ENCODE results near the gene HK3. TPM values are rescaled to one million over a fixed set of nuclear protein-coding genes. Genes with fewer than 3 reads are reported as not detected.

The HK3 gene
- total and polyA plus RNA-seq, 4 donors, result 4.3 to 25.5 (median 13.3) TPM

DNA sequence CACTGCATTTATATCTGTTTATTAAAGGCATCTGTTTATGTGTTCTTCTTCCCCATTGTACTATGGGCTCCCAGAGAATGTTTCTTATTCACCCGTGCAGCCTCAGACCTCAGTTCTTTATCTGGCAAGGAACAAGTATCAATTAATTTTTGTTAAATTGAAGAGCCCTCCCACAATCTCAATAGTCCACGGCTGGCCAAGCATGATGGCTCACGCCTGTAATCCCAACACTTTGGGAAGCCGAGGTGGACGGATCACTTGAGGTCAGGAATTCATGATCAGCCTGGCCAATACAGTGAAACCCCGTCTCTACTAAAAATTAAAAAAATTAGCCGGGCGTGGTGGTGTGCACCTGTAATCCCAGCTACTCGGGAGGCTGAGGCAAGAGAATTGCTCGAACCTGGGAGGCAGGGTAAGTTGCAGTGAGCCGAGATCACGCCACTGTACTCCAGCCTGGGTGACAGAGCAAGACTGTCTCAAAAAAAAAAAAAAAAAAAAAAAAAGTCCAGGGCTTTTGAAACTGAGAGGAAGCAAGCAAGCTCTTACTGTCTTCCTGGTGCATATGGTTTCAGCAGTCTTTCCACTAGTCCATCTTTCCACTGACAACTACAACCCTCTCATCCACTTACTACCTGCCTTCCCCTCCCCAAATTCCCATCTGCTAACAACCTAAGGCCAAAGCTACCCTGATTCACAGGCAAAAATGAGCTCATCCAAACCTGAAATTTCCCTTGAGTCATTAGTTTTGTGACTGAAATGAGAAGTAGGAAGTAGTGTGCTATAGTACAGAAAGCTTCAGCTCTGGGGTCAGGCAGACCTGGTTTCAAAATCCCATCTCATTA, 2.3 kb upstream of the HK3 start:
- DNase-seq (ENCODE audit: low spot score), result peak; percentile 27
- Histone ChIP-seq H3K9ac (ENCODE audit: low read depth in 1 of 2, low read length in 2 of 2) (no peak overlapping the region), H3K27ac (ENCODE audit: low read depth in 1 of 2, low read length in 2 of 2) (no peak overlapping the region)

DNA sequence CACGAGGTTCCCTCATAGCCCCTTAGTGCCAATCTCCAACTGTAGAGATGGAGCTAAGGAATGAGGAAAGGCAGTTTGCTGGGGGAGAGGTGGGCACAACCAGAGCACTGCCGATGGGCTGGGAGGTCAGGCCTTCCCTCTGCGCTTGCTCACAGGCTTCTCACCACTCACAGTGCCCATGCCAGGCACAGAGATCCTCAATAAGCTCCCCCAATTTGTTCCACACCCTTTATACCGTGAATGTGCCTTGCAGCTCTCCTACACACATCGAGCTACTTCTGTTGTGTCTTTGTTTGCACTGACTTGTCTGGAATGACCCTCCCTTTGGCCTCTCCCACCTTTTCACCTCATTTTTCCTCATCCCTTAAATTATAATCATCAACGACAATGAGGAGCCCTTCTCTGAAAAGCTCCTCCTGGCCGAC, 1.6 kb upstream of the HK3 start:
- Histone ChIP-seq H3K36me3 (ENCODE audit: control insufficient read depth in 4 of 4, insufficient read depth in 3 of 4, low read depth in 1 of 4, low read length in 3 of 4) (peaks cover 4 to 28% (median 24%) of the 10 kb centered on the region in 4 donors), H3K9ac (ENCODE audit: low read depth in 1 of 2, low read length in 2 of 2) (no peak overlapping the region), H3K4me1 (ENCODE audit: control insufficient read depth in 4 of 4, insufficient read depth in 4 of 4, low read length in 3 of 4) (no peaks in the 10 kb centered on the region), H3K27me3 (ENCODE audit: control insufficient read depth in 4 of 4, insufficient read depth in 4 of 4, low read length in 3 of 4) (no peaks in the 10 kb centered on the region), H3K4me3 (ENCODE audit: low read depth in 1 of 3, low read length in 3 of 3) (no peak overlapping the region), H3K27ac (ENCODE audit: low read depth in 1 of 2, low read length in 2 of 2) (no peak overlapping the region), H3K9me3 (ENCODE audit: control insufficient read depth in 4 of 4, low read length in 3 of 4) (no peaks in the 10 kb centered on the region)
- TF ChIP-seq HNF4A (conservative IDR thresholded peaks at IDR 0.05) (no peak), TAF1 (conservative IDR thresholded peaks at IDR 0.05) (no peak), NR2F2 (IDR thresholded peaks at IDR 0.05) (no peak), EGR1 (IDR thresholded peaks at IDR 0.05; ENCODE audit: low read depth in 2 of 2) (no peak), JUND (IDR thresholded peaks at IDR 0.05) (no peak)
- TF ChIP-seq, protein P1, sequence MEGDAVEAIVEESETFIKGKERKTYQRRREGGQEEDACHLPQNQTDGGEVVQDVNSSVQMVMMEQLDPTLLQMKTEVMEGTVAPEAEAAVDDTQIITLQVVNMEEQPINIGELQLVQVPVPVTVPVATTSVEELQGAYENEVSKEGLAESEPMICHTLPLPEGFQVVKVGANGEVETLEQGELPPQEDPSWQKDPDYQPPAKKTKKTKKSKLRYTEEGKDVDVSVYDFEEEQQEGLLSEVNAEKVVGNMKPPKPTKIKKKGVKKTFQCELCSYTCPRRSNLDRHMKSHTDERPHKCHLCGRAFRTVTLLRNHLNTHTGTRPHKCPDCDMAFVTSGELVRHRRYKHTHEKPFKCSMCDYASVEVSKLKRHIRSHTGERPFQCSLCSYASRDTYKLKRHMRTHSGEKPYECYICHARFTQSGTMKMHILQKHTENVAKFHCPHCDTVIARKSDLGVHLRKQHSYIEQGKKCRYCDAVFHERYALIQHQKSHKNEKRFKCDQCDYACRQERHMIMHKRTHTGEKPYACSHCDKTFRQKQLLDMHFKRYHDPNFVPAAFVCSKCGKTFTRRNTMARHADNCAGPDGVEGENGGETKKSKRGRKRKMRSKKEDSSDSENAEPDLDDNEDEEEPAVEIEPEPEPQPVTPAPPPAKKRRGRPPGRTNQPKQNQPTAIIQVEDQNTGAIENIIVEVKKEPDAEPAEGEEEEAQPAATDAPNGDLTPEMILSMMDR (IDR thresholded peaks at IDR 0.05; ENCODE audit: low read depth, low read length, missing input control), result no peak
- DNase-seq (ENCODE audit: low spot score), result peak; percentile 10
- 84% methylated on average over 7 of the region's 7 CpGs for WGBS

More for the DNA sequence above, 2.3 kb upstream of the HK3 start:
- no peak for TF ChIP-seq SP1 (IDR thresholded peaks at IDR 0.05)
- TF ChIP-seq NR2F2 (IDR thresholded peaks at IDR 0.05), result no peak
- no peak for TF ChIP-seq YY1 (IDR thresholded peaks at IDR 0.05)
- no peak for TF ChIP-seq GABPA (IDR thresholded peaks at IDR 0.05 in 1 of 2, conservative IDR thresholded peaks at IDR 0.05 in 1 of 2)
- no peak for TF ChIP-seq FOXA1 (IDR thresholded peaks at IDR 0.05)
- TF ChIP-seq, protein P1 (IDR thresholded peaks at IDR 0.05; ENCODE audit: low read depth, low read length, missing input control), result no peak
- no peak overlapping the region for H3K4me3 ChIP-seq (ENCODE audit: low read depth in 1 of 3, low read length in 3 of 3)
- 94% methylated on average over 12 of the region's 12 CpGs for WGBS
- no peaks in the 10 kb centered on the region for H3K9me3 ChIP-seq (ENCODE audit: control insufficient read depth in 4 of 4, low read length in 3 of 4)
- peaks cover 4 to 34% (median 31%) of the 10 kb centered on the region in 4 donors for H3K36me3 ChIP-seq (ENCODE audit: control insufficient read depth in 4 of 4, insufficient read depth in 3 of 4, low read depth in 1 of 4, low read length in 3 of 4)
- H3K4me1 ChIP-seq (ENCODE audit: control insufficient read depth in 4 of 4, insufficient read depth in 4 of 4, low read length in 3 of 4), result no peaks in the 10 kb centered on the region
- no peaks in the 10 kb centered on the region for H3K27me3 ChIP-seq (ENCODE audit: control insufficient read depth in 4 of 4, insufficient read depth in 4 of 4, low read length in 3 of 4)

DNA sequence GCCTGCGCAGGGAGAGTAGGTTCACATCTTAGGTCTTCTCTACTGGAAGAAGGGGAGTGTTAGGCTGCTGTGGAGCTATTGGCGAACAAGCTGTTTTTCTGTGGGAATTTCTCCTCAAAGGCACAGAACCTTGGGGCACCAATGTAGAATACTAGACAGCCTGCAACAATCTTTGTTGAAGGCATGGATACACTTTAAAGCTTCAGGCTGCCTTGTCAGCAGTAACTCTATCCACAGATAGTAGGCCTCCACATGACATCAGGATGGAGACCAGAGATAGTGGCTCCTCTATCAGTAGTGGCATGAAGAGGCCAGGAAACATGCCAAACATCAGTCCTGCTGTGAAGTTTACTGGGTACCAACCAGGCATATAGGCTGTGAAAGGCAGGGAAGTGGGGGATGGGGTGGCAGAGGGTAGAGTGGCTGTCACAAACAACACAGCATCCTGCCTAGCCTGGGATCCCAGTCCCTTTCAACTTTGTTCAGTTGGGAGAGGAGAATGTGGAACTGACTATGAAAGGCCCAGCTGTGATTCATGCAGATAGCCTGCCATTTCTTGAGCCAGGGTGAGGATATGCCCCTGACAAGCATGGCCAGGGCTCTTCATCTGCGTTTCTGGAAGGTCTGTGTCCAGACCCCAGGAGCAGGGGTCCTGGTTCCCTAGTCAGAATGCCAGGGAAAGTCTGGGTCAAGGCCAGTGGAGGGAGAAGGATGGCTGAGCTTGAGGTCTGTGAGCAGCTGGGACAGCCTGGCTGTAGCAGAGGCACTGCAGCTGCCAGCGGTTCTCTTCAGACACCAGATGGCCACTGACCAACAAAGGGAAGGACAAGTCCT, 1.0 kb upstream of the HK3 start:
- Histone ChIP-seq H3K27me3 (ENCODE audit: control insufficient read depth in 4 of 4, insufficient read depth in 4 of 4, low read length in 3 of 4) (no peaks in the 10 kb centered on the region), H3K27ac (ENCODE audit: low read depth in 1 of 2, low read length in 2 of 2) (no peak overlapping the region), H3K4me1 (ENCODE audit: control insufficient read depth in 4 of 4, insufficient read depth in 4 of 4, low read length in 3 of 4) (no peaks in the 10 kb centered on the region), H3K4me3 (ENCODE audit: low read depth in 1 of 3, low read length in 3 of 3) (no peak overlapping the region), H3K9ac (ENCODE audit: low read depth in 1 of 2, low read length in 2 of 2) (no peak overlapping the region), H3K36me3 (ENCODE audit: control insufficient read depth in 4 of 4, insufficient read depth in 3 of 4, low read depth in 1 of 4, low read length in 3 of 4) (peaks cover 4 to 21% (median 18%) of the 10 kb centered on the region in 4 donors), H3K9me3 (ENCODE audit: control insufficient read depth in 4 of 4, low read length in 3 of 4) (no peaks in the 10 kb centered on the region)
- 90% methylated on average over 4 of the region's 4 CpGs for WGBS
- peak; percentile 32 for DNase-seq (ENCODE audit: low spot score)
- no peak for TF ChIP-seq FOXA1 (IDR thresholded peaks at IDR 0.05)
- TF ChIP-seq HNF4G (IDR thresholded peaks at IDR 0.05), result no peak
- TF ChIP-seq NR2F2 (IDR thresholded peaks at IDR 0.05), result no peak
- TF ChIP-seq HNF4A (conservative IDR thresholded peaks at IDR 0.05), result no peak
- TF ChIP-seq, protein P2, sequence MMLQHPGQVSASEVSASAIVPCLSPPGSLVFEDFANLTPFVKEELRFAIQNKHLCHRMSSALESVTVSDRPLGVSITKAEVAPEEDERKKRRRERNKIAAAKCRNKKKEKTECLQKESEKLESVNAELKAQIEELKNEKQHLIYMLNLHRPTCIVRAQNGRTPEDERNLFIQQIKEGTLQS (IDR thresholded peaks at IDR 0.05), result no peak
- TF ChIP-seq GABPA (IDR thresholded peaks at IDR 0.05 in 1 of 2, conservative IDR thresholded peaks at IDR 0.05 in 1 of 2), result no peak
- TF ChIP-seq, protein P3, sequence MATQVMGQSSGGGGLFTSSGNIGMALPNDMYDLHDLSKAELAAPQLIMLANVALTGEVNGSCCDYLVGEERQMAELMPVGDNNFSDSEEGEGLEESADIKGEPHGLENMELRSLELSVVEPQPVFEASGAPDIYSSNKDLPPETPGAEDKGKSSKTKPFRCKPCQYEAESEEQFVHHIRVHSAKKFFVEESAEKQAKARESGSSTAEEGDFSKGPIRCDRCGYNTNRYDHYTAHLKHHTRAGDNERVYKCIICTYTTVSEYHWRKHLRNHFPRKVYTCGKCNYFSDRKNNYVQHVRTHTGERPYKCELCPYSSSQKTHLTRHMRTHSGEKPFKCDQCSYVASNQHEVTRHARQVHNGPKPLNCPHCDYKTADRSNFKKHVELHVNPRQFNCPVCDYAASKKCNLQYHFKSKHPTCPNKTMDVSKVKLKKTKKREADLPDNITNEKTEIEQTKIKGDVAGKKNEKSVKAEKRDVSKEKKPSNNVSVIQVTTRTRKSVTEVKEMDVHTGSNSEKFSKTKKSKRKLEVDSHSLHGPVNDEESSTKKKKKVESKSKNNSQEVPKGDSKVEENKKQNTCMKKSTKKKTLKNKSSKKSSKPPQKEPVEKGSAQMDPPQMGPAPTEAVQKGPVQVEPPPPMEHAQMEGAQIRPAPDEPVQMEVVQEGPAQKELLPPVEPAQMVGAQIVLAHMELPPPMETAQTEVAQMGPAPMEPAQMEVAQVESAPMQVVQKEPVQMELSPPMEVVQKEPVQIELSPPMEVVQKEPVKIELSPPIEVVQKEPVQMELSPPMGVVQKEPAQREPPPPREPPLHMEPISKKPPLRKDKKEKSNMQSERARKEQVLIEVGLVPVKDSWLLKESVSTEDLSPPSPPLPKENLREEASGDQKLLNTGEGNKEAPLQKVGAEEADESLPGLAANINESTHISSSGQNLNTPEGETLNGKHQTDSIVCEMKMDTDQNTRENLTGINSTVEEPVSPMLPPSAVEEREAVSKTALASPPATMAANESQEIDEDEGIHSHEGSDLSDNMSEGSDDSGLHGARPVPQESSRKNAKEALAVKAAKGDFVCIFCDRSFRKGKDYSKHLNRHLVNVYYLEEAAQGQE (IDR thresholded peaks at IDR 0.05), result no peak
- no peak for TF ChIP-seq YY1 (IDR thresholded peaks at IDR 0.05)
- TF ChIP-seq RXRA (IDR thresholded peaks at IDR 0.05), result no peak
- TF ChIP-seq FOXA2 (IDR thresholded peaks at IDR 0.05), result no peak
- no peak for TF ChIP-seq TAF1 (conservative IDR thresholded peaks at IDR 0.05)
- TF ChIP-seq, protein P4, sequence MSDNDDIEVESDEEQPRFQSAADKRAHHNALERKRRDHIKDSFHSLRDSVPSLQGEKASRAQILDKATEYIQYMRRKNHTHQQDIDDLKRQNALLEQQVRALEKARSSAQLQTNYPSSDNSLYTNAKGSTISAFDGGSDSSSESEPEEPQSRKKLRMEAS (IDR thresholded peaks at IDR 0.05), result no peak
- no peak for TF ChIP-seq JUND (IDR thresholded peaks at IDR 0.05)

Measured in liver (tissue), 9 donors.